Tracheal epithelial cell (primary cell): ENCODE results near the gene RBM14. TPM values are rescaled to one million over a fixed set of nuclear protein-coding genes. Genes with fewer than 3 reads are reported as not detected.

ENCODE experiments used
- total RNA-seq: library from RNA; depleted of rRNA; stranded (reverse); fragments of >200 nt; gene quantifications from 2 replicates; pipeline ENCODE4 v1.2.1, GENCODE V29; 2014

Gene RBM14
- total RNA-seq: 8.1 and 10.4 TPM in 2 replicates

GRCh38 chr11:66616379-66617154, at the start of gene RBM14:
TSS of gene RBM14 (plus strand) at chr11:66616630. CDS start at chr11:66616721, 91 bp downstream.

GRCh38 chr11:66568124-66568916, 48.1 kb upstream of the RBM14 start, which contains the start of gene CTSF:
TSS of gene CTSF (minus strand) at chr11:66568606. CDS start at chr11:66568486, 120 bp downstream.

GRCh38 chr11:66592457-66593302, 23.8 kb upstream of the RBM14 start, which contains the start of the genes CCDC87 and CCS:
TSS of gene CCDC87 (minus strand) at chr11:66593063. CDS start at chr11:66593015, 48 bp downstream.
TSS of gene CCS (plus strand) at chr11:66593185. CDS start at chr11:66593262, 77 bp downstream.

GRCh38 chr11:66638177-66639065, 22.0 kb downstream of the RBM14 start, which contains the start of gene RBM4:
TSS of gene RBM4 (plus strand) at chr11:66638703. CDS start at chr11:66639712, 1,009 bp downstream.

Other genes with a start within 250 kb of the RBM14 start
- gene SLC29A2, start 244.9 kb upstream of the RBM14 start, total RNA-seq: 2.2 and 3.2 TPM in 2 replicates
- gene NPAS4, start 195.6 kb upstream of the RBM14 start, total RNA-seq: not detected in 2 replicates
- 34.9 and 53.7 TPM in 2 replicates for gene MRPL11, start 177.8 kb upstream of the RBM14 start, total RNA-seq
- 16.1 and 17.7 TPM in 2 replicates for gene PELI3, start 149.7 kb upstream of the RBM14 start, total RNA-seq
- 54.4 and 85.1 TPM in 2 replicates for gene DPP3, start 136.2 kb upstream of the RBM14 start, total RNA-seq
- 13.0 and 16.4 TPM in 2 replicates for gene BBS1, start 106.0 kb upstream of the RBM14 start, total RNA-seq
- gene ZDHHC24, start 70.6 kb upstream of the RBM14 start, total RNA-seq: 17.7 and 22.9 TPM in 2 replicates
- not detected in 2 replicates for gene ACTN3, start 69.7 kb upstream of the RBM14 start, total RNA-seq
- gene CTSF, start 48.0 kb upstream of the RBM14 start, total RNA-seq: 3.2 and 15.9 TPM in 2 replicates
- 0.48 TPM in 1 of 2 replicates, not detected in the other for gene CCDC87, start 23.6 kb upstream of the RBM14 start, total RNA-seq
- 23.9 and 26.5 TPM in 2 replicates for gene CCS, start 23.4 kb upstream of the RBM14 start, total RNA-seq
- gene RBM4, start 22.1 kb downstream of the RBM14 start, total RNA-seq: 79.5 and 91.1 TPM in 2 replicates
- gene RBM4B, start 61.3 kb downstream of the RBM14 start, total RNA-seq: 9.4 and 15.8 TPM in 2 replicates
- gene SPTBN2, start 112.6 kb downstream of the RBM14 start, total RNA-seq: 87.0 and 92.1 TPM in 2 replicates
- gene RCE1, start 226.8 kb downstream of the RBM14 start, total RNA-seq: 28.1 and 34.9 TPM in 2 replicates
- gene LRFN4, start 240.4 kb downstream of the RBM14 start, total RNA-seq: 26.7 and 37.3 TPM in 2 replicates